ENCODE results near the gene MRM3.
"Not testable (repeated sequence)": the region's sequence is repeated elsewhere in the genome, so short reads cannot be mapped to it uniquely, and the experiment has no call there.

Gene MRM3

DNA sequence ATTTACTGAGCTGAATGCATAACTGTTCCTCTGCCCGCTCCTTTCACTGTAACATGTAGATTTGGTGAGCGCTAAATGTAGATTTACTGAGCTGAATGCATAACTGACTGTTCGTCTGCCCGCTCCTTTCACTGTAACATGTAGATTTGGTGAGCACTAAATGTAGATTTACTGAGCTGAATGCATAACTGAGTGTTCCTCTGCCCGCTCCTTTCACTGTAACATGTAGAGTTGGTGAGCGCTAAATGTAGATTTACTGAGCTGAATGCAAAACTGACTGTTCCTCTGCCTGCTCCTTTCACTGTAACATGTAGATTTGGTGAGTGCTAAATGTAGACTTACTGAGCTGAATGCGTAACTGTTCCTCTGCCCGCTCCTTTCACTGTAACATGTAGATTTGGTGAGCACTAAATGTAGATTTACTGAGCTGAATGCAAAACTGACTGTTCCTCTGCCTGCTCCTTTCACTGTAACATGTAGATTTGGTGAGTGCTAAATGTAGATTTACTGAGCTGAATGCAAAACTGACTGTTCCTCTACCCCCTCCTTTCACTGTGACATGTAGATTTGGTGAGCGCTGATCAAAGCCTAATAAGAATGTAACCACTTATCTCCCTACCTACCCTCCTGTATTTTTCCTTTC, 26.7 kb upstream of the MRM3 start:
- DNase-seq: not testable (repeated sequence)

DNA sequence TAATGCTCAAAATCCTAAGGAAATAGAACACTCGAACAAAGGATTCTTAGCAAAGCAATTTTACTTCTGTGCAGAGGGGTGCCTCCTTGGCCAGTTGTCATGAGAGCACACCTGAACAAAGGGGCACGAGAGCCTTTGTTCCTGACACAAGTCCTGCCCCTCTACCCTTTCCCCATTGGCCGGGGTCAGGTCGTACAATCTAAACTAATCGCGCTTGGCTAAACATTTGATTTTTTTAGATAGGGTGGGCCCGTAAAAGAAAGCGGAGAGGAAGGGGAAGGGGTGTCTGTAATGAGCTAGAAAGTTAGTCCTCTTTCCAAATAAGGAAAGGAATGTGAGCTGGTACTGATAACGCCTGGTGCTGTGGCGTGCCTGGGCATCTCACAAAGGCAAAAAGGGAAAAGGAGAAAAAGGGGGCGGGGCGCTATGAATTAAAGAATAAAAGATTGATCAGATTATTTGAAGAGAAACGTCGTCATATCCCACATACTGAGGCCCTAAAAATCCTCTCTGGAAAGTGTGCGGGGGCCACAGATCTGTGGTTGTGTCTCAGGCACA, 26.1 kb upstream of the MRM3 start:
- not testable (repeated sequence) for DNase-seq

DNA sequence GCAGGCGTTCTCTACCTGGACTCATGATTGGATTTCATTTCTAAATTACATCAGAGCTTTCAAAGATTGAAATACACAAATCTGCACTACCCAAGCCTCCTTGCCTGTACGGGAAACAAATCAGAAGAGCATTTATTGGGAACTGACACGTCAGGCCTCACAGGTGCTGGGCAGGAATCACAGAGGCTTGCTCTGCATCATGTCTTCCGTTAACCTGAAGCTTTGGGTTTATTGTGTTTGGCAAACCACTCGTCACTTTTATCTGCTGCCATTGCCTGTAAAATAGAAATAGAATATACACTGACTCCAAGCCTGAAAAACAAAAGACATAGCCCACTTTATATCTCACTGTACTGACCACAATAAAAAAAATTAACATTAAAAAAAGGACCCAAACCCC, 22.2 kb upstream of the MRM3 start:
- DNase-seq: no peak

DNA sequence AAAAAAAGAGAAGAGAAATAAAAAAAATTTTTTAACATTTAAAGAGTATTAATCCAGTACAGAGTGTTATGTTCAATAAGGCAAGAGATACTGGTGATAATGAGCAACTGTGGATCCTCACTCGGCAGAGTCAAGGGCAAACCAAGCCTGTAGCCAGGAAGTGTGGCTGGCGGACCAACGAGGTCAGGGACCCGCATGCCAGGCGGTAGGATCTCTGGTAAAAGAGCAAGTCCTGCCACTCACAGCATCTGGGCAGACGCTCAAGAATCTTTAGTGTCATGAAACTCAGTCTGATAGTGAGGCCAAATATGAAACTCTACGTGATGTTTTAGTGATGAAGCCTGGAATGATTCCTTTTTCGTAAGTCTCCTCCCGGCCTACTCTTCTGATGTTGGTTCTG, 21.8 kb upstream of the MRM3 start:
- DNase-seq: no peak

DNA sequence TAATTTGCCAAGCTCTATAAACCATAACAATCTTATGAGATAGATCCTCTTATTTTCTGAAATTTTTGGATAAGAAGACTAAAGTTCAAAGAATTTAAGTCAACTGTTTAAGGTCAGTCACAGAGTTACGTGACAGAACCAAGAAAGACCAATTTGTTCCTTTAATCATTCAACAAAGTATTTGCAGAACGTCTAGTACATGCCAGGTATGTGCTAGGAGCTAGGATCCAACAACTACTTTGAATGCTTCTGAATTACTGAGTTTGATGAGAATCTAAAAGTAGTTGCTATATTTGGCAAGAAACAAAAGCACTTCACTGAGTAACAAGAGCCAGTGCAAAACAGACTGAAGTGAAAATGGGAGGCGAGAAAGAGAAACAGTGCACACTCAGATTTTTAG, 15.1 kb upstream of the MRM3 start:
- no peak for DNase-seq

DNA sequence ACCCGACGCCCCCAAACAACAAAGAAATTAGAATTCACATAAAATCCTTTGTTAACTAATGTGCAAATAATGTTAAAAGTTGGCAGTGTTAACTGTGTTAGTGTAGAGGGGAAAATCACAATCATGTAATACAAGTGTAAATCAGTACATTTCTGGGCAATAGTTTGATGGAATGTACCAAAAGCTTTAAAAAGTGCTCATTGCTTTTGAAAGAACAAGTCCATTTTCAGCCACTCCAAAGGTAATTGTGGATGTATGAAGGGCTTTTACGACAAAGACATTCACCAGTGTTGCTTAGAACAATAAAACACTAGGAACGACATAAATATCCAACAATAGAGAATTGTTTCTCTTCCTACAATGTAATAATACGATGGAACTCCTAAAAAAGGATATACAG, 9.1 kb upstream of the MRM3 start:
- DNase-seq: no peak

DNA sequence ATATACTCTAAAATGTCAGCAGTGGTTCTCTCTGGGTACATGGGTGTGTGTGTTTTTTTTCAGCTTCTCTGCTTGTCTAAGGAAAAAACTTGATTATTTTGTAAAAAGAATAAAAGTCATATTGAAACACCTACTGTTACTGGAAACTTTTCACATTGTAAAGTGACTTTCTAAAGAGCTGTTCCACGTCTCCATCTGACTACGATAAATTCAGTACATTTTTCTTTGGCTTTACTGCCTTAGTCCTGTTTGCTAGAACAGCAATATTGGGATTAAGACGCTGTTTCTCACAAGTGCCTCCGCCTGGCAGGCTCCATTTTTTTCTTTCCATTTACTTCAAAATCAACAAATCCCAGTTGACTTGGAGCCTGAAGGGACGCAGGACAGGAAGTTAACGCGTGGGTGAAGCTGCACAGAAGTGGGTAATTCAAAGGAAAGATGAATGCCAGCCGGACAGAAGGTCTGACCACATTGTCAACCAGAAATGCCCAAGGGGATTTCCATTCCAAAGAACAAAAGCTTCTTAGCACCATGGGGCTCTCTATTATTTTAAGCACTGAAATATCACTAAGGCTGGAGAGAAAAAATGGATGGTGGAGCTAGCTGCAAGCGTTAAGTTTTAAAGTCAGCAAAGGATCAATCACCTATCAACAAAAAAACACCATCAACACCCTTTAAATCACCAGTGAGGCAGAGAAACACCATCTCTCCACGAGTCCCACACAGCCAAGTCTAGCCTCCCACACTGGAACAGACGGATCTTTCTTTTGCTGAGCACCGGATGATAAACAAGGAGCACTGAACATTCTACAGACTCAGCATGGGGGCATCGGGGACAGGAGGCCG, 8.5 kb upstream of the MRM3 start:
- no peak for DNase-seq

DNA sequence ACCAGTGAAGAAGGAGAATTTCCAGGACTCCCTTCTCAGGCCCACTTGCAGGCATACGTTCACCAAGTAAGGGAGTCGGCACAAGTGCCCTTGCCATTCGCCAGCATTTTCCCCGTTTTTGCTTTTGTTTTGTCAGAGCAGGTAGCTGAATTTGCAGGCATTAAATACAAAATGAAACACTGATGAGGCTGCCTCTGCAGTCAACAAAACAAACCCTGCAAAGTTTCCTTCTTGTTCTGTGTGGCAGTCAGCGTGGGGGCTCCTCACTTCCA, 7.9 kb upstream of the MRM3 start:
- DNase-seq: no peak

DNA sequence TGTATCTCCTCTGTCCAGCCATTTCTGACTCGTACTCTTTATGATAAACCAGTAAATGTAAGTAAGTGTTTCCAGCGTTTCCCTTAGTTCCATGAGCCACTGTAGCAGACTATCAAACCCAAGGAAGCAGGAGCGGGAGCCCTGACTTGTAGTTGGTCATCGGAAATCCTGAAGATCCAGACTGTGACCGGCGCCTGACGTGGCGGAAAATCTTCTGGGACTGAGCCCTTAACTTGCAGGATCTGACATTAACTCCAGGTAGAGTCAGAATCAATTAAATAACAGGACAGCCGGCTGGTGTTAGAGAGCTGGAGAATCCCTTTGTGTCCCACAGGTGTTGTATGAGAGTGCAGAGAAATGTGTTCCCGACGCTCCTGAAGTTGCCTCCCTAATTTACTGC, 4.1 kb upstream of the MRM3 start:
- no peak for DNase-seq

DNA sequence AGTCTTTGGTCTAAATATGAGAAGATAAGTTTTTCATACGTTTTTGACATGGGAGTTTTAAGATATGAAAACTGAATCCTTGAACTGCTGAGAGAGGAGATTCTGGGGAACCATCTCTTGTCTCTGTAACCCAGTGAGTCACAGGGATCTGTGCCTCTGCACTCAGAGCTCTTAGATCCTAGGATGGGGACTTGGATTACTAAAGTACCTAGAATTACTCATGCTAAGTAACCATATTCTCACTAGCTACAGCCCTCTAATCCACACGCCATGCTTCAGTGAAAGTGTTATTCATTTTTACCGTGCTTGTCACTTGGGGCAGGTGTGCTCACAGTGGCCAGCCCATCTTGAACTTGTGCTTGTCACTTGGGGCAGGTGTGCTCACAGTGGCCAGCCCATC, 2.0 kb downstream of the MRM3 start:
- DNase-seq: no peak

DNA sequence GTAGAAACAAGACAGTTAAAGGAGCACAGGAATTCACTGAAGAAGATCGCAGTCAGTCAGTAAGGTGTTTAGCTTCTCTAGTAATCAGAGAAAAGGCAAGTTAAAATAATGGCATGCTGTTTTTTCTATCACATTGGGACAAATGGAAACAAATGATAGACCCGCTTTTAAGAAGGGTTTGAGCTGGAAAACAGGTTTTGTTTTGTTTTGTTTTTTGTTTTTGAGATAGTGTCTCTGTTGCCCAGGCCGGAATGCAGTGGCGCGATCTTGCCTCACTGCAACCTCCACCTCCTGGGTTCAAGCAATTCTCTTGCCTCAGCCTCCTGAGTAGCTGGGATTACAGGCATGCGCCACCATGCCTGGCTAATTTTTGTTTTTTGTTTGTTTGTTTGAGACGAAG, 3.7 kb downstream of the MRM3 start:
- not testable (repeated sequence) for DNase-seq

DNA sequence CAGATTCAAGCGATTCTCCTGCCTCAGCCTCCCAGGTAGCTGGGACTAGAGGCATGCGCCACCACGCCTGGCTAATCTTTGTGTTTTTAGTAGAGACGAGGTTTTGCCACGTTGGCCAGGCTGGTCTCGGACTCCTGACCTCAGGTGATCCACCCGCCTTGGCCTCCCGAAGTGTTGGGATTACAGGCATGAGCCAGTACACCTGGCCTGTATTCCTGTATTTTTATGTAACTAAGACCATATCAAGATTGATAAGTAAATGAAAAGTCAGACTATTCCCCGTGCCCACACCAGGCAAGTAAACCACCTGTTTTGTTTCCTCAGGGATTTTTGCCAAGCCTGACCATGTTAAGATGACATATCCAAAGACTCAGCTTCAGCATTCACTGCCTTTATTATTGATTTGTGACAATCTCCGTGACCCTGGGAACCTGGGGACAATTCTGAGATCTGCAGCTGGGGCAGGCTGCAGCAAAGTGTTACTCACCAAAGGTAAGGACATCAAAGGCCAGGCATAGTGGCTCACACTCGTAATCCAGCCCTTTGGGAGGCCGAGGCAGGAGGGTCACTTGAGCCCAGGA, 5.6 kb downstream of the MRM3 start:
- DNase-seq: no peak

DNA sequence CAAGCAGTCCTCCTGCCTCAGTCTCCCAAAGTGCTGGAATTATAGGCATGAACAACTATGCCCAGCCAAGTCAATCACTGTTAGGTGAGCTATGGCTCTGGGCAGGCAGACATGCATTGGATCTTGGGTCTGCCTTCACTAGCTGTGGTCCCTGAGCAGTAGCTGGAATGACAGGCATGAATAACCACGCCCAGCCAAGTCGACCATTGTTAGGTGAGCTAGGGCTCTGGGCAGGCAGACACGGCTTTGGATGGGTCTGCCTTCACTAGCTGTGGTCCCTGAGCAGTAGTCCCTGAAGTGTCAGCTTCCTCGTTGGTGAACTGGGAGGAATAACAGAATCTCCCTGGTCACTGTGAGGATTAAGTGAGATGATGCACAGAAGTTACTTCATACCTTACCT, 6.4 kb downstream of the MRM3 start:
- no peak for DNase-seq

DNA sequence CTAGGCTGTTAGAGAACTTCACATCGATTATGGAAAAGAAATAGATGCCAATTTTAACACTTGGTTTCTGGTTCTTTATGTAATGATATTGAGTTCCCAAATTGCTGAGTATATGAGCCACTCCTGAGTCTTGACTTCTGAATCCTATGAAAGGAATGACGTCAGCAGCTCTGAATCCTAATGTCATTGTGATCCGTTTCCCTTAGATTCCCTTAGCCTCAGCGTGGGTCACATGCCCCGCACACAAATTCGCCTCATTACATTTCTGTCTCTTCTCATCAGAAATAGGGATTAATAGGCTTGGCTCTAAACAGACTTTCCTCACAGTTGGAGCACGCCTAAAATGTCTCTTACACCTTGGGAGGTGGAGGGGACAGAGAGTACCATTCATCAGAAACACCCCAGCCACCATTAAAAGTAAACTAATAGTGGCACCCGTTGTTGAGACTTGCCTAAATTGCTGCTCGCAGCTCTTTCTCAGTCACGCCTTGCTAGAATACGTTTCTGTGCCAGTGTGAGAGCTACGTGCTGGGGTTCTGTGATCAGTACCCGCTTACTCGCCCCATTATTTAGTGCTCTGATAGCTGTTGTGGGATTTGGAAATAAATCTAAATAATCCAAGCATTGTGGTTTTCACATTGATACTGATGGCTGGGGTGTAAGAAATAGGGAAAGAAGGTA, 7.1 kb downstream of the MRM3 start:
- DNase-seq: no peak

DNA sequence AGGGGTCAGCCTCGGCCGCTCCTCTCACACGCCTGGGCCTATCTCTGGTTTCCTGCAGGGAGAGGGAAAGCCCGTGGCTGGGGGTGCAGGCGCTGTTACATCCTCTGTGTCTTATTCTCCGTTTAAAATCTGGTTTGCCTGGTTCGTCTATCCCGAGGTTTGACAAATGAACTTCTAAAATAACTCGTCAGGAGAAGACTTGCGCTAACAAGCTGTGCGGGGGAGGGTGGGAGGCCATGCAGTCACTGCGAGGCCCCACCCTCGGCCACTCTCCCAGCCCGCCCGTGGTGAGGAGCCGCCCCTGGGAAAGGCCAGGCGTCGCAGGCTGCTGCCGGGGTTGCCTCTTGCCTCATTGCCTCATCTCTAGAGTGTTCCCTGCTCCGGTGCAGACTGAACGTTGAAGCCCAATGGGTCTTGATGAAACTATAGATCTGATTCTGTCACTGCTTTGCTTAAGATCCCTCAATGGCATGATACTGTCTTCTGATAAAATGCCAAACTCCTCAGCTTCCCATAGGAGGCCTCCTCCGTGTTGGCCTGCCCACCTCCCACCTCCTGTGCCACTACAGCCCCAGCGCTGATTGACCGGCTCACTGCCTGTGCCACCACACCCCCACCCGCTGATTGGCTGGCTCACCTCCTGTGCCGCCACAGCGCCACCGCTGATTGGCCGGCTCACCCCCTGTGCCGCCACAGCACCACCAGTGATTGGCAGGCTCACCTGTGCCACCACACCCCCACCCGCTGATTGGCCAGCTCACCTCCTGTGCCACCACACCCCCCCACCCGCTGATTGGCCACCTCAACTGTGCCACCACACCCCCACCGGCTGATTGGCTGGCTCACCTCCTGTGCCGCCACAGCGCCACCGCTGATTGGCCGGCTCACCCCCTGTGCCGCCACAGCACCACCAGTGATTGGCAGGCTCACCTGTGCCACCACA, 8.0 kb downstream of the MRM3 start:
- not testable (repeated sequence) for DNase-seq

DNA sequence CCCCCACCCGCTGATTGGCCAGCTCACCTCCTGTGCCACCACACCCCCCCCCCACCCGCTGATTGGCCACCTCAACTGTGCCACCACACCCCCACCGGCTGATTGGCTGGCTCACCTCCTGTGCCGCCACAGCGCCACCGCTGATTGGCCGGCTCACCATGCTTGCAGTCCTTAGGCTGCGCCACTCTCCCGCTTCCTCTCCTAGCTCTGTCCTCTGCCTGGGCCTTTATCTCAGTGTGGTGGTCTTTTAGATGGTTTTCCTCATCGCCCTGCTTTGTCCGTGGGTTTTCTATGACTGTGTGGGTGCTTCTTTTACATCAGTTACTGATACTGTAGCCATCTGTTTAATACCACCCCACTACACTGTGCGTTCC, 8.7 kb downstream of the MRM3 start:
- not testable (repeated sequence) for DNase-seq

DNA sequence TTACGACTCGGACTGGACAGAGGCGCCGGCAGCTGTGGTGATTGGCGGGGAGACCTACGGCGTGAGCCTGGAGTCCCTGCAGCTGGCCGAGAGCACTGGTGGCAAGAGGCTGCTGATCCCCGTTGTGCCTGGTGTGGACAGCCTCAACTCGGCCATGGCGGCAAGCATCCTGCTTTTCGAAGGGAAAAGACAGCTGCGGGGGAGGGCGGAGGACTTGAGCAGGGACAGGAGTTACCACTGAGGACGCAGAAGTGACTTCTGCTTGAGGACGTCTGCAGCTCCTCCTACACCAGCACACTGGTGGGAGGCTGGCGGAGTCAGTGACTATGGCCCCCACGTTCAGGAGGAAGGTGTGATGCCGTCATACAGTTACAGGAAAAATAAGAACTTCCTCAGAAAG, 9.7 kb downstream of the MRM3 start:
- no peak for DNase-seq

DNA sequence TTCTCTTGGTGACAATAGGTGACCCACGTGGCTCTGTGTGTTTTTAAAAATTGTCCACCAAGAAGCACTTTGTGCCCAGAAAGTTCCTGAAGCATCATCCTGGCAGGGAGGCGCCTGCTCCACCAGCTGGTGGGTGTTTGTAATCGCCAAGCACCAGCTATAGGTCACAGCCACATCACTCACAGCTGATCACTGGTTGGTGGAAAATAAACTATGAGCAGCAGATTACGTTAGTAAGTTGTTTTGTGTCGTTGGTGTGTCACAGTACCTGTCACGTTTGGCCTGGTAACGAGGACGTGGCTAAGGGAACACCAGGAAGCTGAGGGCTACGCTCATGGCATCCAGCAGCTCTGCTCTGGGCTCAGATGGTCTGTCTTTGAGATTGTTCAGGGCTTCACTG, 10.1 kb downstream of the MRM3 start:
- DNase-seq: no peak

DNA sequence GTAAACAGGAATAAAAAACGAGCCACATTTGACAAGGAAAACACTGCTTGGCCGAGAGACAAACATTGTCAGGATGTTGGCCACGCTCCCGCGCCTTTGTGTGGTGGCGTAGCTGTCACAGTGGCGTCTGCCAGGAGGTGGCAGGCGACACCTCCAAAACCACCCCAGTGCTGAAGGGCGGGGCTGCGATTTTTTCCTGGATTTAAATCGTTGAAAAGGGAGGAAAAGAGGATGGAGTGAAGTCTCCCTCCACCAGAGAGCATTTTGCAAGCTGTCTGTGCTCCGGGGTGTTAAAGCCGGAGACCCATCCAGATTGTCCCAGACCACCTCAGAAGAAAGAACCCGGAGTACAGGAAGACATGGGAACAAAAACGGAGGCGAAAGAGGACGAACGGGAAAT, 12.7 kb downstream of the MRM3 start:
- peak; percentile 1 to 35 for DNase-seq

DNA sequence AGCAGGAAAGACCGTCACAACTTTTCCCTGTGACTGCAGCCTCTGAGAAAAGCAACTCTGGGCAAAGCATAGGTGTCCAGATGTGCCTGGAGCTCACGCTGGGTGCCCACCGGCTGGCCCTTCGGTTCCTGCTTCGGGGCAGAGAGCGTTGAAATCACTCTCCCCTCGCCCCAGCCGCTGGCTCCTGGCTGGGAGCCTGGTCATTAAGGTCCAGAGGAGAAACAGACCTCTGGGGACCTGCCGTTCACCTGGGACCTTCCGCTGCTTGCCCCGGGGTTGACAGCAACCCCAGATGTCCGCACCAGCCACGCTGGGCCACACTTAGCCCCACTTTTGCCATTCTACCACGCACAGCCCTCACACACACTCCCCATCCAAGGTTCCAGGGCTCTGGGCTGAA, 13.1 kb downstream of the MRM3 start:
- DNase-seq: no peak

DNA sequence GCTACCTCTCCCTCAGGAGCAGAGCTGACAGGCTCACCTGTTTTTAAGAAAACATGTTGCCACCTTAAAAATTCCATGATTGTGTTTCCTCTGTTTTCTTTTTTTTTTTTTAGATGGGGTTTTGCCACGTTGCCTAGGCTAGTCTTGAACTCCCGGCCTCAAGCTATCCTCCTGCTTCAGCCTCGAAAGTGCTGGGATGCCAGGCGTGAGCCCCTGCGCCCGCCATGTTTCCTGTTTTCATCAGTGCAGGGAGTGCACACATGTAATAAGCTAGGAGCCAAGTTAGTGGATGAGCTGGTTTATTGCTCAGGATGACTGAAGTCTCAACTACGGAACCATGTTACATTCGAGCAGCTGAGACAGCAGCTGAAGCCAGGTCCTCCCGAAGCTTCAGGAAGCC, 13.6 kb downstream of the MRM3 start:
- DNase-seq: no peak

DNA sequence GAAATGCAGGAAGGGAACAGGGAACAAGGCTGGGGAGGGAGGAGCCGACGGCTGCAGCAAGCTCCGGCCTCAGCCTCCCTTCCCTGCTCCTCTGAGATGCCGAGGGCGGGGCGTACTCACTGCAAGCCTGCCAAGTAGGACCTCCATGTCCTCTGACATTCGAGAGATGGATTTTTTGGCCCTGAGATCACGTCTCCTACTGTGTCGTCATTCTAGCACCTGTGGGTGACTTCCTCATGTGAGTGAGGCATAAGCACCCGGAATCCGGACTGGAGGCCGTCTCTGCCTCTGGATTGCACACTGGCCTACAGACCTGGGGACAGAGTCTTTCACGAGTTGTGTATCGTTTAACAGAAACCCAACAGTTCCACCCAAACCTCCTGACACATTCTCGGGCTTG, 14.5 kb downstream of the MRM3 start:
- no peak for DNase-seq
